HepG2 (cell line): ENCODE measurements around the gene FNIP2. TPM values are rescaled to one million over a fixed set of nuclear protein-coding genes. Genes with fewer than 3 reads are reported as not detected.

Experiments used
- AHR ChIP-seq: IDR thresholded peaks from 2 replicates; pipeline ENCODE4 v1.6.1; 2018; ENCODE audit warnings: missing genetic modification reagents, missing compliant biosample characterization
- EHMT2 ChIP-seq: fragments of 200-600 bp; sonication (generic); IDR thresholded peaks from 2 replicates; pipeline ENCODE4 v1.7.0; 2017; ENCODE audit warnings: antibody characterized with exemption, low read depth, low read length, borderline replicate concordance
- EZH2 ChIP-seq: conservative IDR thresholded peaks from 2 replicates; pipeline ENCODE4 v1.6.1; 2012; ENCODE audit warnings: mild to moderate bottlenecking, low read depth, low read length, moderate library complexity
- GATAD1 ChIP-seq: IDR thresholded peaks from 2 replicates; pipeline ENCODE4 v1.6.1; 2016; ENCODE audit warnings: missing genetic modification reagents, missing compliant biosample characterization
- HNRNPL ChIP-seq: fragments of 200-400 bp; formaldehyde crosslinking; IDR thresholded peaks from 2 replicates; pipeline ENCODE4 v1.6.1; 2017; ENCODE audit warnings: mild to moderate bottlenecking, low read depth, low read length
- HOXA7 ChIP-seq: sonication (generic); formaldehyde crosslinking; IDR thresholded peaks from 2 replicates; pipeline ENCODE4 v1.8.1; 2022; ENCODE audit warnings: mild to moderate bottlenecking, missing genetic modification reagents, moderate library complexity
- KDM5A ChIP-seq: fragments of 200-600 bp; sonication (generic); IDR thresholded peaks from 2 replicates; pipeline ENCODE4 v1.7.0; 2018; ENCODE audit warnings: antibody characterized with exemption, mild to moderate bottlenecking, low read length, borderline replicate concordance
- KLF16 ChIP-seq, 2 experiments: sonication (generic) in 1 of 2; formaldehyde crosslinking in 1 of 2; IDR thresholded peaks; 2 replicates each; pipeline versions ENCODE4 v1.6.1 to v1.8.0; 2016 to 2023; ENCODE audit warnings: missing genetic modification reagents in 2 of 2, missing compliant biosample characterization in 1 of 2
- MEIS2 ChIP-seq: sonication (generic); formaldehyde crosslinking; IDR thresholded peaks from 2 replicates; pipeline ENCODE4 v1.9.0; 2021; ENCODE audit warnings: mild to moderate bottlenecking, missing genetic modification reagents
- PHF8 ChIP-seq: sonication (generic); formaldehyde crosslinking; IDR thresholded peaks from 2 replicates; pipeline ENCODE4 v1.5.0; 2020; ENCODE audit warnings: missing genetic modification reagents
- PPARG ChIP-seq: conservative IDR thresholded peaks from 2 replicates; pipeline ENCODE4 v1.6.1; 2016; ENCODE audit warnings: missing biosample characterization, missing genetic modification reagents
- SAFB2 ChIP-seq: sonication (generic); formaldehyde crosslinking; IDR thresholded peaks from 2 replicates; pipeline ENCODE4 v1.5.1; 2020; ENCODE audit warnings: missing genetic modification reagents, low read depth, mild to moderate bottlenecking, borderline replicate concordance
- SAP130 ChIP-seq: IDR thresholded peaks from 2 replicates; pipeline ENCODE4 v1.6.1; 2016; ENCODE audit warnings: low read depth
- SIN3A ChIP-seq: IDR thresholded peaks from 2 replicates; pipeline ENCODE4 v1.6.1; 2011; ENCODE audit warnings: low read depth, mild to moderate bottlenecking, control low read depth, low read length, borderline replicate concordance
- SRF ChIP-seq: IDR thresholded peaks from 2 replicates; pipeline ENCODE4 v1.6.1; 2011; ENCODE audit warnings: mild to moderate bottlenecking, low read depth, low read length, moderate library complexity
- SUZ12 ChIP-seq: fragments of 150-350 bp; IDR thresholded peaks from 2 replicates; pipeline ENCODE4 v1.6.1; 2014; ENCODE audit warnings: low read depth, low read length
- TBX2 ChIP-seq: sonication (generic); formaldehyde crosslinking; IDR thresholded peaks from 2 replicates; pipeline ENCODE4 v1.5.0; 2020; ENCODE audit warnings: missing genetic modification reagents, mild to moderate bottlenecking, borderline replicate concordance
- TGIF2 ChIP-seq: IDR thresholded peaks from 2 replicates; pipeline ENCODE4 v1.6.1; 2016; ENCODE audit warnings: control low read depth, missing compliant biosample characterization
- ZBTB20 ChIP-seq: sonication (generic); formaldehyde crosslinking; IDR thresholded peaks from 2 replicates; pipeline ENCODE4 v1.8.1; 2023; ENCODE audit warnings: missing genetic modification reagents, low read depth, mild to moderate bottlenecking, borderline replicate concordance
- ZBTB8A ChIP-seq: sonication (generic); formaldehyde crosslinking; IDR thresholded peaks from 2 replicates; pipeline ENCODE4 v1.4.0; 2020; ENCODE audit warnings: mild to moderate bottlenecking, low read depth, missing genetic modification reagents, borderline replicate concordance
- ZFP41 ChIP-seq: sonication (generic); formaldehyde crosslinking; IDR thresholded peaks from 2 replicates; pipeline ENCODE4 v1.4.0; 2020; ENCODE audit warnings: mild to moderate bottlenecking, missing genetic modification reagents, borderline replicate concordance
- ZFY ChIP-seq: sonication (generic); formaldehyde crosslinking; IDR thresholded peaks from 2 replicates; pipeline ENCODE4 v1.4.0; 2020; ENCODE audit warnings: missing genetic modification reagents
- ZNF260 ChIP-seq: sonication (generic); formaldehyde crosslinking; IDR thresholded peaks from 2 replicates; pipeline ENCODE4 v1.4.0; 2020; ENCODE audit warnings: missing genetic modification reagents, low read depth, mild to moderate bottlenecking, borderline replicate concordance
- ZNF343 ChIP-seq: sonication (generic); formaldehyde crosslinking; IDR thresholded peaks from 2 replicates; pipeline ENCODE4 v1.4.0; 2020; ENCODE audit warnings: mild to moderate bottlenecking, missing genetic modification reagents
- ZNF619 ChIP-seq: sonication (generic); formaldehyde crosslinking; IDR thresholded peaks from 2 replicates; pipeline ENCODE4 v1.4.0; 2020; ENCODE audit warnings: mild to moderate bottlenecking, missing genetic modification reagents
- ZNF768 ChIP-seq: sonication (generic); formaldehyde crosslinking; IDR thresholded peaks from 2 replicates; pipeline ENCODE4 v1.4.0; 2020; ENCODE audit warnings: missing genetic modification reagents
- ZNF891 ChIP-seq: sonication (generic); formaldehyde crosslinking; IDR thresholded peaks from 2 replicates; pipeline ENCODE4 v1.5.0; 2020; ENCODE audit warnings: mild to moderate bottlenecking, missing genetic modification reagents
- polyA plus RNA-seq, 8 experiments: library from polyadenylated mRNA; depleted of rRNA in 3 of 8; stranded (reverse) in 7 of 8; unstranded in 1 of 8; fragments of >200 nt; fragmentation: Illumina TruSeq in 4 of 8; extraction: Trizol in 4 of 8; gene quantifications; 2 replicates each; pipeline versions ENCODE4 v1.2.1 to v1.2.3, GENCODE V29; 2011 to 2016; ENCODE audit warnings: low read depth in 4 of 8, missing spikeins in 1 of 8, mixed read lengths in 1 of 8; ENCODE audit not compliant: insufficient read depth in 1 of 8
- total RNA-seq, 5 experiments: library from RNA; depleted of rRNA; stranded (reverse); fragments of >200 nt; fragmentation: Illumina TruSeq; extraction: Trizol; gene quantifications; 2 replicates each; pipeline ENCODE4 v1.2.3, GENCODE V29; 2016; ENCODE audit warnings: low read depth in 1 of 5
- TF ChIP-seq, protein P1 (sequence below): sonication (generic); formaldehyde crosslinking; IDR thresholded peaks from 2 replicates; pipeline ENCODE4 v1.4.0; 2020; ENCODE audit warnings: missing genetic modification reagents

FNIP2 gene
- total and polyA plus RNA-seq, 2 of the 13 experiments (the other 11 are each of a cell fraction or from before 2014, with no cell fraction given) = 15.5 to 21.0 TPM

- TF ChIP-seq SIN3A (peak; percentile 50; the same call in 1 of the 2 replicates), ZFP41 (CRISPR knock-in tag) (no peak), PPARG (CRISPR knock-in tag) (0 out of 2 replicates have a peak, but pooled peaks have one; percentile 3), ZNF343 (CRISPR knock-in tag) (0 out of 2 replicates have a peak, but pooled peaks have one; percentile 20), KDM5A (no peak), ZBTB8A (no peak), EHMT2 (no peak), ZFY (CRISPR knock-in tag) (peak; percentile 28; the same call in 1 of the 2 replicates), MEIS2 (CRISPR knock-in tag) (0 out of 2 replicates have a peak, but pooled peaks have one; percentile 23), ZNF768 (CRISPR knock-in tag) (peak; percentile 11; the same call in 1 of the 2 replicates), TGIF2 (CRISPR knock-in tag) (peak; percentile 37; the same call in 1 of the 2 replicates), EZH2 (no peak), AHR (no peak), ZNF260 (CRISPR knock-in tag) (no peak), SUZ12 (no peak), ZBTB20 (CRISPR knock-in tag) (0 out of 2 replicates have a peak, but pooled peaks have one; percentile 37), KLF16 (CRISPR knock-in tag; IDR thresholded peaks at IDR 0.05) (0 out of 4 replicates have a peak, but pooled peaks of 1 of the 2 experiments have one; percentile 35), HOXA7 (CRISPR knock-in tag) (no peak), SAP130 (CRISPR knock-in tag) (peak; percentile 65), SAFB2 (CRISPR knock-in tag) (0 out of 2 replicates have a peak, but pooled peaks have one; percentile 18), GATAD1 (CRISPR knock-in tag) (no peak), ZNF619 (no peak), ZNF891 (CRISPR knock-in tag) (0 out of 2 replicates have a peak, but pooled peaks have one; percentile 41), PHF8 (CRISPR knock-in tag) (peak; percentile 38; the same call in 1 of the 2 replicates), TBX2 (CRISPR knock-in tag) (no peak), HNRNPL (0 out of 2 replicates have a peak, but pooled peaks have one; percentile 29), SRF (no peak)
- TF ChIP-seq, protein P1, sequence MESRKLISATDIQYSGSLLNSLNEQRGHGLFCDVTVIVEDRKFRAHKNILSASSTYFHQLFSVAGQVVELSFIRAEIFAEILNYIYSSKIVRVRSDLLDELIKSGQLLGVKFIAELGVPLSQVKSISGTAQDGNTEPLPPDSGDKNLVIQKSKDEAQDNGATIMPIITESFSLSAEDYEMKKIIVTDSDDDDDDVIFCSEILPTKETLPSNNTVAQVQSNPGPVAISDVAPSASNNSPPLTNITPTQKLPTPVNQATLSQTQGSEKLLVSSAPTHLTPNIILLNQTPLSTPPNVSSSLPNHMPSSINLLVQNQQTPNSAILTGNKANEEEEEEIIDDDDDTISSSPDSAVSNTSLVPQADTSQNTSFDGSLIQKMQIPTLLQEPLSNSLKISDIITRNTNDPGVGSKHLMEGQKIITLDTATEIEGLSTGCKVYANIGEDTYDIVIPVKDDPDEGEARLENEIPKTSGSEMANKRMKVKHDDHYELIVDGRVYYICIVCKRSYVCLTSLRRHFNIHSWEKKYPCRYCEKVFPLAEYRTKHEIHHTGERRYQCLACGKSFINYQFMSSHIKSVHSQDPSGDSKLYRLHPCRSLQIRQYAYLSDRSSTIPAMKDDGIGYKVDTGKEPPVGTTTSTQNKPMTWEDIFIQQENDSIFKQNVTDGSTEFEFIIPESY = no peak
These were observed 522 bp downstream of the FNIP2 start (continued) for GRCh38 chr4:158769175-158769921.
